Epidermal melanocyte (primary cell): ENCODE results near the gene KCNK13.
"Not testable (repeated sequence)": the region's sequence is repeated elsewhere in the genome, so short reads cannot be mapped to it uniquely, and the experiment has no call there.

ENCODE experiments used
- DNase-seq: peaks from one replicate; pipeline ENCODE4 v3.0.0; 2011; ENCODE audit warnings: low spot score; ENCODE audit not compliant: insufficient read length

KCNK13 gene

DNA sequence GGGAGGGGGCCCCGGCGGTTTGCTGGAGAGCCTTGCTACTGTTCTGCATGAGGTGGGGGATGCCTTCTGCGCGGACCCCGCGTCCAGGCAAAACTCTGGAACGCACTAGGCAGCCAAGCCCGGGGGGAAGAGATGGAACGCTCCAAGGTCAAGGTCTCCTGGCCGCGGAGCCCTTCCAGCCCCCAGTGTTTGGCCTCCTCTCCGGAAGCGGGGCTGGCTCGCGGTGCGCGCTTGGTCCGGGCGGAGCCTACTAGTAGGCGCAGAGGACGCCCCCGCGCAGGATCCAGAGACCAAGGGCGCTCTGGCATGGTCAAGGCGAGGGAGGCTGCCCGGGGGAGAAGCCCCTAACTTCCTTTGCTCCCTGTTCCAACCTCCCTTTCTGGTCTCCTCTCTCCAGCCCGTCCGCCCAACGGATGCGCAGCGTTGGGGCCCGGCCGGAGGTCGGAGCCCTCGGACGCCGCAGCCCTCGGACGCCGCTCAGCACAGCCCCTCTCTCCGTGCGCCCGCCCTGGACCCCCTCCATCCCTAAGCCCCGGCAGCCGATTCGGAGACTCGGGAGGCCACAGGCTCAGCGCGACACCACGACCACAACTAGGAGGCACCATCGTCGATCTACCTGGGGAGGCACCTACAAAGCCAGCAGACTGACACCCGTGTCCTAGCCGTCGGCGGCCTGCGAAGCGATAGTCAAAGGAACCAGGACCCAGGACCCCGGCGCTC is 669 bp upstream of the KCNK13 start:
- DNase-seq: no peak

DNA sequence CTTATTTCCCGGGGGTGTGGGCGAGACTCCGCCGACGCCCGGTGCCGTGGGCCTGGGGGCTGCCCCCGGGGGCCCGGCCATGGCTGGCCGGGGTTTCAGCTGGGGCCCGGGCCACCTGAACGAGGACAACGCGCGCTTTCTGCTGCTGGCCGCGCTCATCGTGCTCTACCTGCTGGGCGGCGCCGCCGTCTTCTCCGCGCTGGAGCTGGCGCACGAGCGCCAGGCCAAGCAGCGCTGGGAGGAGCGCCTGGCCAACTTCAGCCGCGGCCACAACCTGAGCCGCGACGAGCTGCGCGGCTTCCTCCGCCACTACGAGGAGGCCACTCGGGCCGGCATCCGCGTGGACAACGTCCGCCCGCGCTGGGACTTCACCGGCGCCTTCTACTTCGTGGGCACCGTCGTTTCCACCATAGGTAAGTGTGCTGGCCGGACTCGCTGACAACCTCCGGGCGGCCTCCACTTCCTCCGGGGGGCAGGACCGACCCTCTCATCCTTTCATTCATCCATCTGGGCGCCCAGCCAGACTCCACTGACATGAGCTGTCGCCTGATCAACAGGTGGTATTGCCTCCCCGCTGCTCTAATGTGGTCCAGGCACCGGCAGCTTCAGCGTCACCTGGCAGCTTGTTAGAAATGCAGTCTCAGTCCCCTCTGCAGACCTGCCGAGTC is 467 bp downstream of the KCNK13 start:
- no peak for DNase-seq

DNA sequence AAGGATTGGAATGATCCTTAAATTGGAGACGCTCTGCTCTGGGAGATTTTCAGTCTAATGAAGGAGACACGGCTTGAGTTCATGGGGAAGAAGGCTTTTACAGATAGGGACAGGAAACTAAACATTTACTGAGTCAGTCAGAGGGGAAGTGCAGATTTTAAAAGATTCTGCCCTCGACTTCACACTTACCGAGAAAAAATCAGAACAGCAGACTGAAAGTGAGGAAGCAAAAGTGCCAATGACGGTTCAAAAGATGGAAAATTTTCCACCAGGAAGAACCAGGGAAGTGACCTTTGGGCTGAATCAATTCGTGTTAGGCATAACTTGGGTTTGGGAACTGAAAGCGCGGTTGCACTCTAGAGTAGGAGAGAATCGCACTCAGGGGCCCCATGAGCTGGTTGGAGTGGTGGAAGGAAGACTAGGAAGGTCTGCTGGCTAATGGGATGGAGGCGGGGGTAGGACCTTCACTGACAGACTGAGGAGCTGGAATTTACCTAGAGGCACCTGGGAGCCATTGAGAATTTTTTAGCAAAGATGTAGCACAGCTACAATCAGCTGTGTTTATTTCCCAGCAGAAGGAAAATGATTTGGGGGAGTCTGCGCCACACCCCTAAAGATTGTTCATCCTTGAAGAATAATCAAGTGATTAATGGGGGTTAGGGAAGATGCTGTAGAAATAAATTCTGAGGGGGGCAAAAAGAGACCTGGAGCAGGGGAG is 1.2 kb downstream of the KCNK13 start:
- DNase-seq: no peak

DNA sequence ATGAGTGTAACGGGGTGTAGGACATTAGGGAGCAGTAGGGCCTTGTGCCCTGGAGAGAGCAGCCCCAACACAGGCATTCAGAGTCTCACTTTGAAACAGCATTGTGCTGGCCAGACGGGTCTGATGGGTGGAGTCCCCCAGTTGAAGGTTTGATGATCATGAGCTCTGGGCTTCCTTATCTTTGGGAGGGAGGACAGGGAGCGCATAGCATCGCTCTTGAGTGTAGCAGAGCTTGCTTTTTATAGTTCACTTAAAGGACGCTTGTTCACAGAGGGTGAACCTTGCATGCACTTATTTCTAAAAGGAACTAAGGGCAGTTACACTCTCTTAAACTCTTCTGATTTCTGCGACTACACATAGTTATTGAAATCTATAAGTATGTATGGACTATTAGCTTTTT is 10.6 kb downstream of the KCNK13 start:
- no peak for DNase-seq

DNA sequence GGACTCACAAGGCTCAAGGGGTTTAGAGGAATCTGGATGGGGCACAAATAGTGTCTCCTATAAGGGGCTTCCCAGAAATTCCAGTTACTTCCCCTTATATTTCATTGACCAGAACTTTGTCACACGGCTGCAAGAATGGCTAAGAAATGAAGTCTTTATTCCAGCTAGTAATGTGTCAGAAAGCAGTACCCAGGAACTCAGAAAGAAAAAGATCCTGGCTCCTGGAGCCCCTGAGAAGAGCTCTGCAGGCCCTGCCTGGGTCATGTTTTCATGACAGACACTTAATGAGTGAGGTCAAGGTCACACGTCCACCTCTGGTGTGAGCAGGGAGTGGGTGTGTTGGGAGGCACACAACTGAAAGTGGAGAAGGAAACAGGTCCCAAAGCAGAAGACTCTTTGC is 17.8 kb downstream of the KCNK13 start:
- no peak for DNase-seq

DNA sequence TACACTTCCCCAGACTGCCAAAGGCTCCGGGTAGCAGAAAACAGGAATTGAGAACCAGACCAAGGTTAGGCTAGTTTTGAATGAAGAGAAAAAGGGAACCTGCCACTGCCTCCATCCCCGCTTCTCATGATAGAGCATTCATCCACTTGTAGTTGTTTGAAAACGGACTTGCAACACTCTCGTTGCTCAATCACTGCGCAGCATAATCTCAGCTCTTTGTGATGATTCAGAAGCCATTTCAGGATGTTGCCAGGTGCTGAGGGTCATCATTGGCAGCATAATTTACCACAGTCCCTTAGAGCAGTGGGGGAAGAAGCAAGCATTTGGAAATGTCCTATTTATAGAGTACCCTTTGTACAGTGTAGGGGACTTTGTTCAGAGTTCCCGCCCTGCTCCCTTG is 25.6 kb downstream of the KCNK13 start:
- no peak for DNase-seq

DNA sequence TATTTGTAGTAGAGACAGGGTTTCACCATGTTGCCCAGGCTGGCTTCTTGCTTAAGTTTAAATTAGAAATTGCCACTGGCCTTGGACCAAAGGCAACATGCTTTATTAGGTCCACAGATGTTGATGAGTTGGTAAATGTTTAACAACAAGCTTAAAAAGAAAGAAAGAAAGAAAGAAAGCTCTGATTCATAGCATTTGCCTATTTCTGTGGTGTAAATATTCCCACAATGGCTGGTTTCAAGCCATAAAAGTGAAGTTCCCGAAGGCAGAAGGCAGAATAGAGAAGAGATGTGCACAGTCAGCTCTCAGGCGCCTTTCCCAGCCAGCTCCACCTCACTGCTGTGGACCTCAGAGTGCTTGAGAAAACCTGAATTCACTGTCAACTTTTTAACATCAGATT is 26.4 kb downstream of the KCNK13 start:
- no peak for DNase-seq

DNA sequence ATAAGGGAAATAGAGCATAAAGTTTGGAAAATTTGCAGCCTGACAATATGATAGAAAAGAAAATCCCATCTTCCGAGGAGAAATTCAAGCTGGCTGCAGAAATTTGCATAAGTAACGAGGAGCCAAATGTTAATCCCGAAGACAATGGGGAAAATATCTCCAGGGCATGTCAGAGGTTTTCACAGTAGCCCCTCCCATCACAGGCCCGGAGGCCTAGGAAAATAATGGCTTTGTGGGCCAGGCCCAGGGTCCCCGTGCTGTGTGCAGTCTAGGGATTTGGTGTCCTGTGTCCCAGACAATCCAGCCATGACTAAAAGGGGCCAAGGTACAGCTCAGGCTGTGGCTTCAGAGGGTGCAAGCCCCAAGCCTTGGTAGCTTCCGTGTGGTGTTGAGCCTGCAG is 27.7 kb downstream of the KCNK13 start:
- not testable (repeated sequence) for DNase-seq

DNA sequence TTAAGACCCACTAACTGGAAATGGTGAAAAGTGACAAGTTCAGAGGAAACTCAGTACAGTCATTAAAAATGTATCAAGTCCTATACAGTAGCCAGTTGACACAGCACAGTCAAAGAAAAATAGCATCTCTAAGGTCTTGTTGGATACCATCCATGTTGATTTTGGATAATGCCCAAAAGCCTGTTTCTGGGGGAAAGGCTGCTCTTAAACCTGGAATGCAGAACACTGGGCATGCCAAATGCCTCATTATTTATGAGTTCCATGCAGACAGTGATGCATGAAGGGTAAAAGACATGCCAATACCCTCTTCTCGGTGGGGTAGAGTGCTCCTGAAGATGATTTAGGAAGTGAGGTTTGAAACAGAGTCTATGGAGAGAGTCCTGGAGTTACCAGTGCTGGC is 29.6 kb downstream of the KCNK13 start:
- no peak for DNase-seq

DNA sequence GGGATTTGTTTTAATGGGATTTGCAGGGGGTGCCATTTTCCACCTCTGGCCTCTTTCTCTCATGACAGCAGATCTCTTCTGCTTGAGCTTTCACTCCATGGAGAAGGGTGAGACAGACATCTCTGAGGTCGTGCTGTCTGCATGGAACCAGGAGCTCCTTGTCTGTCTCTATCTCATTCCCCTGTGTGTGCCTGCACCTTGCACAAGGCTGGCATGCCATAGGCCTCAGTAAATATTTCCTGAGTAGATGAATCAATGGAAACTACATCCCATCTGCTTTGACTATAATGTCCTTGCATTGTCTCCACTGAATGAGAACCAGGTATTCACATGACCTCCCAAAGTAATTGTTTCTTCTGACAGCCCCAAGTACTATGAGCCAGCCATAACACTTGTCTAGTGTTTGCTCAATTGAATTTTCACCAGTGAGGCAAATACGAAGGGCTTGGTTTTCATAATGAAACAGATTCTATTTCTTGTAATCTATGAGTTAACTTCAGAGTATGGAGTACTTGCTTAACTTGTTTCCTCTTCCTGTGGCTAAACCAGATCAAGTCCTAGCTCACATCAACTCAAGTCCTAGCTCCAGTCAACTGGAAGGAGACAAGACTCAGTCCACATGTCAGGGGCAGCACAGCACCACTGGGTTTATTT is 32.3 kb downstream of the KCNK13 start:
- DNase-seq: no peak

DNA sequence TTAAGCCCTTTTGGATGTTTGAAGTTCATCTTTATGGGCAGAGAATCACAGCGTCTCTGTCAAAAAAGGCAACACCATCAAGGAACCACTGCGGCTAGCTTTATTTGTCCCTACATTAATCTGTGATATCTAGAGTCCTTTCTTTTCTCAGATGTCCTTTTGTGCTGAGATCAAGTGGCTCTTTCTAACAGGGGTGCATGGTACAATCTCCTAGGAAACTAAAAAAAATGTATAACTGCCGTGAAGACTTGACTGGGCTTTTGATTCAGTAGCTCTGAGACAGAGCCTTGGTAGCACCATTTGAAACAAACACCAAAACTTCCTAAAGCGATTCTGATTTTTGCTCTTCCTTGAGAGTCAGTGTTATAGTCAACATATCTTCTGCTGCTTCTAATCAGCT is 33.3 kb downstream of the KCNK13 start:
- no peak for DNase-seq

DNA sequence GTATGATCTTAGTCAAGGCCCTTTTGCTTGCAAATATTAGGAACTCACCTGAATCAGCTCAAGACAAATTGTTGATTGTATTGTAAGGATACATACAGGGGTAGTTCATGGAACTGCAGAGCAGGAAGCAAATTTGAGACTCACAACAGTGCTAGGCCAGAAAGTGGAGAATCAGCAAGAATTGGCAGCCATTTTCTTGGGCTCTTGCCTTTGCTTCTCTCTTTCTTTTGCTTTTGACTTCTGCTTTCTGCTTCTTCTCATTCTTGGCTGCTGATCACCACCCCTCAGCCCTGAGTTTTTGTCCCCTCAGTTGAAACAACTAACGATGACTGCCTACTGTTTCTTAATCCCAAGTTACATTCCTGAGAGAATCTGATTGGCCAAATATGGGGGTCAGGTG is 34.8 kb downstream of the KCNK13 start:
- no peak for DNase-seq

DNA sequence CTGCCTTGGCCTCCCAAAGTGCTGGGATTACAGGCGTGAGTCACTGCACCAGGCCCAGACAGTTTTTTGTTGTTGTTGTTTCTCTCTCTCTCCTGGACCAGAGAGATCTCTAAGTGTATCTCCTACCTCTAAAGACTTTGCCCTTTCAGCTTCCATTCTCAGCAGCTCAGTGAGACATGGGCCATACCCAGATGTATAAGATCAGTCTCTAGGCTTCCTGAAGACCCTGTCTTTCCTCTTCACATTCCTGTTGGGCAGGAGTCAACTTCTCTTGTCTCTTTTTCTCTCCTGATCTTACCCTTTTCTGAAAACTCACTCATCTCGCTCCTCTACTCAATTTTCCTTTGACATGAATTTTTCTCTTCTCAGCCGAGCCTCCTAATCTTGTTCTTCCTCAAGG is 42.0 kb downstream of the KCNK13 start:
- no peak for DNase-seq

DNA sequence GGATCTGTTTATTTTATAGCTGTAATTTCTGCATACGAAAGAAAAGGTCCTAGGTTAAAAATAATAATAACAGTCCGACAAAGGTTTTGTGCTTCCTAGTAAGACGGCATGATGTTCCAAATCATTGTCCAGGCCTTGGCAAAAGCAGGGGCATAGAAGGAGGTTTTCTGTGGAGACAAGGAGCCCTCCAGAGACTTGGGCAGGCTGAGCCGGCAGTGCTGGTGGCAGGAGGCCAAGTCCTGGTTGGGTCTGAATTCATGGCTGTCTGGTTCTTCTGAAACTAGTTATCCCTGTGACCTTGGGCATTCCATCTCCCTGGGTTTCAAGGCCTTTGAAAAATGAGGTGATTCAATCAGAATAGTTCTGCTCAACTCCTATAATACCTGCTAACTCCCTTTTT is 44.0 kb downstream of the KCNK13 start:
- DNase-seq: no peak

DNA sequence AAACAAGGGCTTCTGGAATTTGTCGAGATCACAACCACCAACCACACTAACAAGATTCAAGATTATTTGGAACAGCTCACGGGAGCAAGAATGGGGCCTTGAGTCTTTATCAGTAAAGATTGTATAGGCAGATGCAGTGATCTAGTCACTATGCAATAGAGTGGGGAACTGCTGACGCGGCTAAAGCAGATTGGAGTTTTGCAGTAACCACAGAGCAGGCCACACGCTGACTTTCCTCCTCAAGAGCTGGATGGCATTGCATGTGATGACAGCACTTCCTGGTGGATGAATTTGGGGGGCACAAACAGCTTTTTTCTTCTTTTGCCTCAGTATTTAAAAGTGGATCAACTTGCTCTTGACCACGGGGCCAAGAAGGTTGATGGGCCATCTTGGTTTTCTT is 46.0 kb downstream of the KCNK13 start:
- DNase-seq: no peak

DNA sequence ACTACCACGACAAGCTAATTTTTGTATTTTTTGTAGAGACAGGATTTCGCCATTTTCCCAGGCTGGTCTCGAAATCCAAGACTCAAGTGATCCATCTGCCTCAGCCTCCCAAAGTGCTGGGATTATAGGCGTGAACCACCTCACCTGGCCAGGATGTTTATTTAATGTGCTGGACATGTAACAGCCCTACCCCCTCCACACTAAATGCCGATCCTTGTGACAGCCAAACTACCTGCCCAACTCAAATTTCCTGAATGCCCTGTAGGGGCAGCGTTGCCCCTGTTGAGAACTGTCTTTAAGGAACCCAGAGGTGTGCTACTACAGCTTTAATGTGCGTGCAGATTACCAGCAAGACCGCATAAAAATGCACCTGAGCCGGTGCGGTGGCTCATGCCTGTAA is 48.1 kb downstream of the KCNK13 start:
- no peak for DNase-seq

DNA sequence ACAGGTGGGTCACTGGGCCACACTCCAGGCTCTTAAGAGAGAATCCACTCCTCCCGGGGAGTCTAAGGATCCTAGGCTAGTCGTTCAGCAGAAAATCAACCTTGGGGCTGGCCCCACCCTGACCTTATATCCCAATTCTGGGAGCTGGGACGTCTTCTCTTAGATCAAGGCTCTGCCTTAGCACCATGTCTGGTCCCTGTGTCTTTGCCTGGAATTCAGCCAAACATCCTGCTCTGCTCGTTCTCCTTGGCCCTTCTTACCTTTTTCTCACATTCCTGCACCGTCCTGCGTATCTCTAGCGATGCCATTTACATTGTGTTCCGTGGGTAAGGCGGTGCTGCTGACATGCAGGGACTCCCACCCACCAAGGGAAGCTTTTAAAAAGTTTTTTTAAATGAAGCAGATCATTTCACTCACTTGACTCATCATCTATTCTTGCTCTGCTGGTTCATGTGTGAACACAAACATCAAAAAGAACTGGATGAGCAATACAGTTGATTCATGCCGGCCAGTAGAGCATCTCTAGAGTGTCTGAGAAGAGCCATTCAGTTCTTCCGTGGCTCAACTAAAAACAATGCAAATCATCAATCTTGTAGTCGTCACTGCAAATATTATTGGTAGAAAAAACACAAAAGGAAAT is 50.2 kb downstream of the KCNK13 start:
- no peak for DNase-seq

DNA sequence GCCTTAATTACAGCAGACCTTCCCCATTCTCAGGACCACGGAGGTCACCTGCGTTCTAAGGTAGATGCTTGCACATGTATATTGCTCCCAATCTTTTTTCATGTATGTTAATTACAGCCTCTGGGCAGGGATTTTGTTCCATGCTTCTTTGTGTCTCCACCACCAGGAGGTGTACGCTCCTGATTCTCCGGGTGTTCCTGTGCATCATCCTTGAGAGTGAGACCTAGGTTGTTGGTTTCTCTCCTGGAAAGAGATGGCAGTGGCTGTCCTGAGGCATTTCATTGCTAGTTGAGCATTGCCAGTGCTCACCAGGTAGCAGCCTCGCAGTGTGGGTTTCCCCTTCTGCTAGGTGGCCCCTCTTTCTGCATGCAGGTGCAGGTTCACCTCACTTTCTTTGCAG is 52.8 kb downstream of the KCNK13 start:
- no peak for DNase-seq

DNA sequence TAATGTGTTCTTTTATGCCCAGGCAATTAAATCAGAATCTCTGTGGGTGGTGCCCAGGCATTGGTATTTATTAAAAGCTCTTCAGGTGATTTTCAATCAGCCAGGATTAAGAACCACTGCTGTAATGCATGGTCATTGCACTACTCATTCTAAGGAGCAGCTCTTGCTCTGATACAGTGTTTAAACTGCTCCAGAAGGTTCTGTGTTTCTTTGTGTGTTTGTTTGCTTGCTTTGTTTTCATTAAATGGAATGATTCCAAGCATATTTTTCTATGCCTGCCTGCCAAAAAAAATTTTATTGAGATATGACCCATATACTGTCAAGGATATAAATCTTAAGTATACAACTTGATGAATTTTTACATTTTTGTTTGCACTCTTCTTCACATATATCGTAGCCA is 54.0 kb downstream of the KCNK13 start:
- no peak for DNase-seq

DNA sequence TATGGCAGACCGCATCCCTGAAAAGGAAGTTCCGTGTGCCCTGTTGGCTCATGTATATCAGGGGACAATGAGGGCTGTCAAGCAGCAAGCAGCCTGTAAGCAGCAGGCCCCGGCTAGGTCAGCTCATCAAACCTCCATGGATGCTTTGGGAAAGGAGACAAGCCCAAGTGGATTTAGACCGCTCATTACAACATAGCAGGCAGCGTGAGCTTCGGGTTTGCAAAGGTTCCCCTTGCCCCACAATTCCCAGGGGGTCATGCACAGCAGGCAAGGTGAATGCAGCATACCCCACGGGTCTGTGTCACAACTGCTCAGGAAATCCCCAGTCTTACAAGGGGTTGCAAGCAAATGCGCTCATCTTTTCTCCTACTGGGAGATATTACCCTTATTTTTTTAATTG is 54.6 kb downstream of the KCNK13 start:
- DNase-seq: no peak

DNA sequence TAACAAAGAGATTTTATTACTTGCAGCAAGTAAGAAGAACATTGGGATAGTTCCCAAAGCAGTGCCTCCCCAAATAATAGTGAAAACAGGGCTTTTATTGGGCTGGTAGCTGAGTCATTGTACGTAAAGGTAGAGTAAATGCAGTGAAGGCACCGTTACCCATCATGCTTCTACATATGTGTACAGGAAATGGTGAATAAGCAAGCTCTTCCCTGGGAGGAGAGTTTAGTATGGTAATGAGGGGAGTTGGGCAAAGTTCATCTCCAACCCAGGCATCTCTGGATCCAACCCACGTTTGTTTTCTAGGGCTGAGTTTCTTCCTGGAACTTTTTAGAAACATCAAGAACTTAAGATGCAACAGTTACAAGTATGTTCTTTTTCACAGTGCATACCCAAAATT is 56.2 kb downstream of the KCNK13 start:
- no peak for DNase-seq

DNA sequence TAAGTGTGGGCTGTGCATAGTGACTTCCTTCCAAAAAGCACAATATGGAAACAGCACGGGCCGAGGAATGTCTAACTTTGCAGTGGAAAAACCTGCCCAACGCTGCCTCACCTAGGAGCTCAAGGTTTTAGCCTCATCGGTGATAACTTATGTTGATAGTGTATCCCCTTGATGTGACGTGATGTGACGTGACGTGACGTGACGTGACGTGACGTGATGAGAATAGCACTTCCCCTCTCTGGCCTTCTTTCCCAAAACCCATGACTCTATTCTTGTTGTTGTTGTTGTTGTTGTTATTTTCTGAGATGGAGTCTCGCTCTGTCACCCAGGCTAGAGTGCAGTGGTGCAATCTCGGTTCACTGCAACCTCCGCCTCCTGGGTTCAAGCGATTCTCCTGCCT is 64.5 kb downstream of the KCNK13 start:
- no peak for DNase-seq
